ENCODE data around the gene TSHR.
"Not testable (repeated sequence)": the region's sequence is repeated elsewhere in the genome, so short reads cannot be mapped to it uniquely, and the experiment has no call there.

- TF ChIP-seq CTCF, POLR2A (IDR thresholded peaks at IDR 0.05): not testable (repeated sequence)
These were observed 98.6 kb downstream of the TSHR start for GRCh38 chr14:81054057-81054456.
